ENCODE data around the gene LDHAL6A. TPM values are rescaled to one million over a fixed set of nuclear protein-coding genes. Genes with fewer than 3 reads are reported as not detected.

LDHAL6A gene
- total RNA-seq, 4 donors from 2014 or later: not detected

DNA sequence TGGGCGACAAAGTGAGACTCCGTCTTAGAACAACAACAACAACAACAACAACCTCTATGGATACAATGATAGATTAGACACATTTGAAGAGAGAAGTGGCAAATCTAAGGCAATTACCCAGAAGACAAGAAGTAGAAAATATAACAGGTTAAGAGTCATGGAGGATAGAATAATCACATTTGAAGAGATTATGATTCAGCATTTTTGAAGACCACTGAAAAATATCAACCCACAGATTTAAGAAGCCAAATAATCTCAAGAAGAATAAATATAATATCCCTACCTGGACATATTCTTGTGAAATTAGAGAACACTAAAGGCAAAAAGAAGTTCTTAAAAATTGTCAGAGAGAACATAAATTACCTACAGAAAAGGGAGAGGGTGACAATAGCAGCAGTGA is 35.6 kb upstream of the LDHAL6A start:
- Histone ChIP-seq H3K9me3 (no peaks in the 10 kb centered on the region), H3K4me3 (no peak overlapping the region), H3K27ac (no peak overlapping the region), H3K4me1 (no peaks in the 10 kb centered on the region), H3K27me3 (no peaks in the 10 kb centered on the region), H3K36me3 (no peaks in the 10 kb centered on the region)
- no peak for TF ChIP-seq CTCF (IDR thresholded peaks at IDR 0.05)
- TF ChIP-seq POLR2A (IDR thresholded peaks at IDR 0.05): no peak
- DNase-seq: no peak

DNA sequence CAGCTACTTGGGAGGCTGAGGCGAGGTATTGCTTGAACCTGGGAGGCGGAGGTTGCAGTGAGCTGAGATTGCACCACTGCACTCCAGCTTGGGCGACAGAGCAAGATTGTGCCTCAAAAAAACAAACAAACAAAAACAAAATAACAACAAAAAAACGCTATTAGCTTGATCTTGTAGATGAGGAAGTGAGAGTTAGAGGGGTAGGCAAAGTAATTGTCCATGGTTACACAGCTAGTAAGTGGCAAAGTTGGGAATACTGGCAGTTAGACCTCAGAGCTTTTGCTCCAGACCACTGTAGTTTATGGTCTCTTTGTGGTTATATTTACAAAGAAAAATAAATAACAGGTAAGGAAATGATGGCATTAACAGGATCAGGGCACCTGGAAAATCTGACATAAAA is 28.4 kb upstream of the LDHAL6A start:
- TF ChIP-seq CTCF (IDR thresholded peaks at IDR 0.05) (no peak), POLR2A (IDR thresholded peaks at IDR 0.05) (no peak)
- DNase-seq: no peak
- H3K9me3 ChIP-seq: no peaks in the 10 kb centered on the region
- no peaks in the 10 kb centered on the region for H3K4me1 ChIP-seq
- H3K27ac ChIP-seq: no peak overlapping the region
- H3K4me3 ChIP-seq: no peak overlapping the region
- no peaks in the 10 kb centered on the region for H3K36me3 ChIP-seq
- no peaks in the 10 kb centered on the region for H3K27me3 ChIP-seq

DNA sequence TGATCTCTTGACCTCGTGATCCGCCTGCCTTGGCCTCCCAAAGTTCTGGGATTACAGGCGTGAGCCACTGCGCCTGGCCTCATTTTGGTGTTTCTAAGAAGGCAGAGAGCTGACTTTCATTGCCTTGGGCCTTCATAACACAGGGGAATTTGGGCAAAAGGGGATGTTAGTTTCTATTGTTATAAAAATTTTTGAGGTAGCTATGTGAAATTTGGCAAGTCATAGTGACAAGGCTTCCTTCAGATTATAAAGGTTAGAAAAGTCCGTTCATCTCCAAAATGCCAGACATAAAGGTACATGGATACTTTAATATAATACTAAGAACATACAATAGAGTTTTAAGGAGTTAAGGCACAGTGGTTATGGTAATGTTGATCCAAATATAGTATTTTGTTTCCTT is 26.3 kb upstream of the LDHAL6A start:
- H3K27ac ChIP-seq: no peak overlapping the region
- no peaks in the 10 kb centered on the region for H3K4me1 ChIP-seq
- no peak overlapping the region for H3K4me3 ChIP-seq
- no peaks in the 10 kb centered on the region for H3K36me3 ChIP-seq
- no peak for TF ChIP-seq CTCF (IDR thresholded peaks at IDR 0.05)
- TF ChIP-seq POLR2A (IDR thresholded peaks at IDR 0.05): no peak
- no peak for DNase-seq
- H3K27me3 ChIP-seq: no peaks in the 10 kb centered on the region
- no peaks in the 10 kb centered on the region for H3K9me3 ChIP-seq

DNA sequence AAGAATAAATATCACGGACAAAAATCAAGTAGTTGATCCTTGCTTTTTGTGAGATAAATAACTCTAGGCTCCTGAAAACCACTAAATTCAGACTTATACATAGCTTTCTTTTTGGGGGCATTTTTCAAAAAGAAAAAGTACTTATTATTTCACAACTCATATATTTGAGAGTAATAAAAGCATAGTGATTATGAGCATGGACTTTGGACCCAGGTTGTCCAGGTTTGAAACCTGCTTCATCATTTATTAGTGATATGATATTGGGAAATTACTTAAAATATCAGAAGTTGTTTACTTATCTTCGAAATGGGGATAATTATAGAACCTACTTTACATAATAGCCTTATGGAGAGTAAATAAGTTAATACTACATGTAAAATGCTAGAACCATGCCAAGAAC is 17.0 kb upstream of the LDHAL6A start:
- no peak for DNase-seq
- no peak for TF ChIP-seq POLR2A (IDR thresholded peaks at IDR 0.05)
- no peak for TF ChIP-seq CTCF (IDR thresholded peaks at IDR 0.05)
- Histone ChIP-seq H3K36me3 (no peaks in the 10 kb centered on the region), H3K27me3 (no peaks in the 10 kb centered on the region), H3K27ac (no peak overlapping the region), H3K9me3 (no peaks in the 10 kb centered on the region), H3K4me1 (no peaks in the 10 kb centered on the region), H3K4me3 (no peak overlapping the region)

DNA sequence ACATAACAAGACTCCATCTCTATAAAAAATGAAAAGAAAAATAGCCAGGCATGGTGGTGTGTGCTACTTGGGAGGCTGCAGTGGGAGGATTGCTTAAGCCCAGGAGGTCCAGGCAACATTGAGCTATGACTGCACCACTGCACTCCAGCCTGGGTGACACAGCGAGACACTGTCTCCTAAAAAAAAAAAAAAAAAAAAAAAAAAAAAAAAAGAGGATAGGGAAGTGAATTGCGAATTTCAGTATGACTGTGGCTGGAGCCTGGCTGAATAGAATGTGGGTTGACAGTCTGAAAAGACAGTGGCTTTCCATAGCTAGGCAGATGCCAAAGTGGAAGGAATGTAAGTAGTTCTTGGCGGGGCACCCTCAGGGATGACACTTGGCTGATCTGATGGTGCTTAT is 6.4 kb upstream of the LDHAL6A start:
- no peaks in the 10 kb centered on the region for H3K36me3 ChIP-seq
- no peaks in the 10 kb centered on the region for H3K9me3 ChIP-seq
- TF ChIP-seq CTCF (IDR thresholded peaks at IDR 0.05): no peak
- TF ChIP-seq POLR2A (IDR thresholded peaks at IDR 0.05): no peak
- no peaks in the 10 kb centered on the region for H3K27me3 ChIP-seq
- DNase-seq: no peak
- no peak overlapping the region for H3K27ac ChIP-seq
- H3K4me3 ChIP-seq: no peak overlapping the region
- no peaks in the 10 kb centered on the region for H3K4me1 ChIP-seq

DNA sequence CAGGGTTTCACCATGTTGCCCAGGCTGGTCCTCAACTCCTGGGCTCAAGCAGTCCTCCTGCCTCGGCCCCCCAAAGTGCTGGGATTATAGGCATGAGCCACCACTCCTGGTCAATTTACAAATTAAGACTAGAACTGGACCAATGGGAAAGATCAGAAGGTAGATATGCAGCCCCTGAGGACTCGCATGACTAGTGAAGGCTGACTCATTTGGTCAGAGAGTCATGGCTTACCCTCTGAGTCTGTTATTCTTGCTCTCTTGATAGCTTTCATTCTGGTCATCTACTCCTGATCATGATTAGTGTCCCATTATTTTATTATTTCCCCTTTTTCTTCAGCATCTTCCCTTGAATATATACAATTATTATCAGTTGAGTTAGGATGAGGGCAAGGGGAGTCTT is 2.7 kb upstream of the LDHAL6A start:
- no peak for TF ChIP-seq CTCF (IDR thresholded peaks at IDR 0.05)
- TF ChIP-seq POLR2A (IDR thresholded peaks at IDR 0.05): no peak
- DNase-seq: no peak
- H3K36me3 ChIP-seq: no peaks in the 10 kb centered on the region
- no peaks in the 10 kb centered on the region for H3K27me3 ChIP-seq
- no peaks in the 10 kb centered on the region for H3K4me1 ChIP-seq
- H3K4me3 ChIP-seq: no peak overlapping the region
- no peak overlapping the region for H3K27ac ChIP-seq
- H3K9me3 ChIP-seq: no peaks in the 10 kb centered on the region
